Adrenal gland (tissue), 12 donors: ENCODE data around the gene PI4KA. TPM values are rescaled to one million over a fixed set of nuclear protein-coding genes. Genes with fewer than 3 reads are reported as not detected.

ENCODE experiments used
- DNase-seq, 7 donors: peaks; one replicate each; pipeline ENCODE4 v3.0.0-alpha.2; 2019 to 2020
- H3K27ac ChIP-seq, 5 donors: fragments of 200-600 bp; sonication (generic) in 4 of 5; 1 replicate in 3 of 5; 2 replicates in 2 of 5; pipeline versions ENCODE4 v1.5.1 to v1.8.0; 2016 to 2020; ENCODE audit warnings: mild to moderate bottlenecking in 1 of 5
- H3K27me3 ChIP-seq: fragments of 200-600 bp; 2 replicates; pipeline ENCODE4 v1.8.0; 2021
- H3K36me3 ChIP-seq, 2 donors: fragments of 200-600 bp; replicated peaks in 1 of 2; 1 replicate in 1 of 2; 2 replicates in 1 of 2; pipeline versions ENCODE4 v1.5.1 to v1.8.0; 2018 to 2022
- H3K4me1 ChIP-seq, 2 donors: fragments of 200-600 bp; replicated peaks in 1 of 2; 1 replicate in 1 of 2; 2 replicates in 1 of 2; pipeline versions ENCODE4 v1.5.1 to v1.8.0; 2018 to 2021
- H3K4me3 ChIP-seq, 4 donors: fragments of 200-600 bp; sonication (generic) in 3 of 4; one replicate each; pipeline ENCODE4 v1.5.1; 2016 to 2018
- H3K9me3 ChIP-seq, 3 donors: fragments of 200-600 bp; sonication (generic) in 1 of 3; replicated peaks in 1 of 3; 1 replicate in 2 of 3; 2 replicates in 1 of 3; pipeline versions ENCODE4 v1.5.1 to v1.8.0; 2016 to 2021
- CTCF ChIP-seq, 6 experiments: fragments of 450-650 bp in 4 of 6; fragments of 200-600 bp in 2 of 6; sonication (generic) in 1 of 6; IDR thresholded peaks; 1 replicate in 5 of 6; 2 replicates in 1 of 6; pipeline versions ENCODE4 v1.5.1 to v1.8.0; 2016 to 2021; ENCODE audit warnings: antibody characterized with exemption in 6 of 6, mild to moderate bottlenecking in 2 of 6, moderate library complexity in 1 of 6
- POLR2A ChIP-seq, 2 donors: fragments of 450-650 bp; IDR thresholded peaks; one replicate each; pipeline ENCODE4 v1.6.1; 2017; ENCODE audit warnings: antibody characterized with exemption in 2 of 2, mild to moderate bottlenecking in 2 of 2, moderate library complexity in 1 of 2
- WGBS, 4 donors: extraction: QIAGEN DNeasy Blood & Tissue Kit in 2 of 4; methylation state at CpG; one replicate each; pipeline versions ENCODE4 v1.1.5 to v1.1.7; 2013 to 2017; 5-methylcytosine and 5-hydroxymethylcytosine counted together
- intact Hi-C, 2 donors: fragments of 100-400 bp; cut with DNase I; formaldehyde crosslinking; loops; one replicate each; pipeline versions ENCODE4 v1.14.1 to v1.15.0; 2022 to 2023
- polyA plus RNA-seq, 3 donors: library from polyadenylated mRNA; stranded (reverse); fragments of 200-250 nt in 2 of 3; fragments of 350-450 nt in 1 of 3; fragmentation: Illumina TruSeq in 1 of 3; extraction: RNeasy Lipid Tissue Mini Kit (QIAGEN cat#74804) in 1 of 3; gene quantifications; one replicate each; pipeline ENCODE4 v1.2.3, GENCODE V29; 2013 to 2014
- total RNA-seq, 9 donors: library from RNA; depleted of rRNA in 4 of 9; stranded (reverse); fragments of >200 nt in 4 of 9; fragments of 120-200 nt in 1 of 9; fragmentation: NEBNext Ultra II Directional in 1 of 9; extraction: Animal tissue kit (Norgen Biotek cat#: 25700) in 1 of 9; gene quantifications; one replicate each; pipeline versions ENCODE4 v1.1.0 to v1.2.4, GENCODE V29; 2013 to 2023
- donor health status: healthy with polysubstance abuse.
- donor health status: Bipolar disorder and iron deficiency.
- donor health status: DM: yes; HTN: yes; CAD: no.
- donor health status: DM: no; HTN: no; CAD: no.
- donor health status: DM: no; HTN: no; CAD: no.
- donor health status: DM: yes; HTN: yes; CAD: no.

The PI4KA gene
- total and polyA plus RNA-seq, 12 donors, result 36.4 to 134 (median 85.6) TPM

- WGBS, 4 donors, result 86 to 88% (median 87%) methylated on average over 7 to 10 of the region's 10 CpGs
These were observed 72.1 kb downstream of the PI4KA start for GRCh38 chr22:20786536-20786979.

GRCh38 chr22:20786048-20786447 lies 72.6 kb downstream of the PI4KA start:
- intact Hi-C loops, result loop anchor here in 1 of 2 donors (10.0 kb wide), 1 partner anchor 61 kb away; no protein-coding TSS in a partner anchor
- 95 to 100% (median 96%) methylated on average over 3 to 8 of the region's 8 CpGs for WGBS, 4 donors
- Histone ChIP-seq H3K27ac (no peak overlapping the region), H3K4me1 (peaks cover 0 to 6% of the 10 kb centered on the region in 2 donors), H3K4me3 (no peak overlapping the region), H3K36me3 (peaks cover 0 to 34% of the 10 kb centered on the region in 2 donors), H3K27me3 (no peaks in the 10 kb centered on the region), H3K9me3 (no peaks in the 10 kb centered on the region)
- no peak for DNase-seq
- TF ChIP-seq POLR2A (IDR thresholded peaks at IDR 0.05), result no peak
- TF ChIP-seq CTCF (IDR thresholded peaks at IDR 0.05), result no peak

More at GRCh38 chr22:20786536-20786979, 72.1 kb downstream of the PI4KA start:
- TF ChIP-seq POLR2A (IDR thresholded peaks at IDR 0.05) (no peak), CTCF (IDR thresholded peaks at IDR 0.05) (no peak)
- Histone ChIP-seq H3K36me3 (peaks cover 0 to 38% of the 10 kb centered on the region in 2 donors), H3K27me3 (no peaks in the 10 kb centered on the region), H3K4me1 (peaks cover 0 to 6% of the 10 kb centered on the region in 2 donors), H3K27ac (no peak overlapping the region), H3K4me3 (no peak overlapping the region), H3K9me3 (no peaks in the 10 kb centered on the region)
- no peak for DNase-seq
- intact Hi-C loops, result loop anchor here in 1 of 2 donors (10.0 kb wide), 1 partner anchor 62 kb away; no protein-coding TSS in a partner anchor

- Histone ChIP-seq H3K27ac (no peak overlapping the region), H3K27me3 (no peaks in the 10 kb centered on the region), H3K9me3 (no peaks in the 10 kb centered on the region), H3K4me1 (peaks cover 0 to 6% of the 10 kb centered on the region in 2 donors), H3K36me3 (peaks cover 0 to 34% of the 10 kb centered on the region in 2 donors), H3K4me3 (no peak overlapping the region)
- TF ChIP-seq CTCF (IDR thresholded peaks at IDR 0.05) (no peak), POLR2A (IDR thresholded peaks at IDR 0.05) (no peak)
- intact Hi-C loops, result loop anchor here in 1 of 2 donors (10.0 kb wide), 1 partner anchor 61 kb away; no protein-coding TSS in a partner anchor
- DNase-seq, result no peak
- WGBS, 4 donors, result 87 to 92% (median 90%) methylated on average over 3 of the region's 3 CpGs
These were observed 73.2 kb downstream of the PI4KA start for GRCh38 chr22:20785415-20785814.

GRCh38 chr22:20783844-20784723 lies 74.5 kb downstream of the PI4KA start:
- intact Hi-C loops, result loop anchor here in 1 of 2 donors (10.0 kb wide), 1 partner anchor 59 kb away; no protein-coding TSS in a partner anchor
- H3K36me3 ChIP-seq, result peaks cover 0 to 31% of the 10 kb centered on the region in 2 donors
- no peak overlapping the region for H3K4me3 ChIP-seq
- peaks cover 0 to 6% of the 10 kb centered on the region in 2 donors for H3K4me1 ChIP-seq
- no peaks in the 10 kb centered on the region for H3K27me3 ChIP-seq
- no peaks in the 10 kb centered on the region for H3K9me3 ChIP-seq
- H3K27ac ChIP-seq, result no peak overlapping the region
- peak; percentile 36 to 72 (median 53) for DNase-seq
- 69 to 74% (median 70%) methylated on average over 14 of the region's 14 CpGs for WGBS, 4 donors
- TF ChIP-seq CTCF (IDR thresholded peaks at IDR 0.05) (peak; percentile 53 to 74 (median 56)), POLR2A (IDR thresholded peaks at IDR 0.05) (no peak)
